ENCODE data around the gene LBP.

- TF ChIP-seq POLR2A (IDR thresholded peaks at IDR 0.05; ENCODE audit: low read depth, low read length), result peak; percentile 63
- TF ChIP-seq TAF1 (IDR thresholded peaks at IDR 0.05; ENCODE audit: borderline replicate concordance, low read depth, low read length), result no peak
- TF ChIP-seq POLR2AphosphoS5 (IDR thresholded peaks at IDR 0.05; ENCODE audit: low read depth, low read length), result peak; percentile 48; the same call in 1 of the 2 replicates
Measured at GRCh38 chr20:38424401-38424800, 78.1 kb downstream of the LBP start.
